T-helper 2 cell treated with Interferon-gamma antibody and Interleukin-4, amounts not matched to agents 100 ng/mL and 5 ng/mL, for 36 hours (primary cell): Measurements from ENCODE around the gene UBE2U. TPM values are rescaled to one million over a fixed set of nuclear protein-coding genes. Genes with fewer than 3 reads are reported as not detected.
"Not testable (repeated sequence)": the region's sequence is repeated elsewhere in the genome, so short reads cannot be mapped to it uniquely, and the experiment has no call there.

Experiments
- intact Hi-C: fragments of 100-400 bp; cut with micrococcal nuclease; formaldehyde crosslinking; loops from one replicate; pipeline ENCODE4 v1.15.1; 2023
- total RNA-seq: library from RNA; stranded (reverse); gene quantifications from 2 replicates; pipeline ENCODE4 v1.2.3, GENCODE V29; 2022

UBE2U gene
- total RNA-seq, 1 donor from 2014 or later: not detected

DNA sequence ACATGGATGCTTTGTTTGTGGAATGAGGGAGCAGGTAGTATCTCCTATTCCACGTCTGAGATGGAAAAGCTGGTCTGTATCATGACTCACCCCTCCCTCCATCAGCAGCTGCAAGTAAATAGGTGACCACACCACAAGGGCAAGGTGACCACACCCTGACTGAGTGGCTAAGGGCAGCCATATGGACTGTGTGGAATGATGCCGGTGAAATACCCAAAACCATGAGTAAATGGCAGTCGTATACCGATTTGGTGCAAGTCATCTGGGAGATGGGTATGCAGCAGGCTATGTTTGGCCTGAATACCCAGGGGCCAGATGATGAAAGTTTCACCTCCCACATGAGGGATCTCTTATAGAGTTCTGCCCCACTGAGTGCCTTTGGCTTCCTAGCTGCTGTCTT is 15.8 kb upstream of the UBE2U start:
- intact Hi-C loops: no loop called here

DNA sequence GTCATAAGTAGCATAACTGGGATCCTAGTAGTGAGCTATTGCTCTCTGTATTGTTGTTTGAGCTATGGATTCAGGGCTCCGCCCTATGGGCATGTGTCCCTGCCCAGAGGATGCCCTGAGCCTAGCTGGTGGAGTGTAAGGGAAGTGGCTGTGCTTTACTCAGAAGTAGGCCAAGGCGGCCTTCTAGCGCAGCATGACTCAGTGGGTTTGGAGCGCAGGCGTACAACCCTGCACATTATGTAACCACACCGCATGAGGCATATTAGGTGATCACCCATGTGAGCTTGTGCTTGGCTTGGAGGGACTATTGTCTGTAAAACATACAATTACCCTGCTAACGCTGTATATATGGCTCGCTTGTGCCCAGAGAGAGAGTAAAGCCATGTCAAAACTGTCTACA is 11.1 kb upstream of the UBE2U start:
- intact Hi-C loops: no loop called here

DNA sequence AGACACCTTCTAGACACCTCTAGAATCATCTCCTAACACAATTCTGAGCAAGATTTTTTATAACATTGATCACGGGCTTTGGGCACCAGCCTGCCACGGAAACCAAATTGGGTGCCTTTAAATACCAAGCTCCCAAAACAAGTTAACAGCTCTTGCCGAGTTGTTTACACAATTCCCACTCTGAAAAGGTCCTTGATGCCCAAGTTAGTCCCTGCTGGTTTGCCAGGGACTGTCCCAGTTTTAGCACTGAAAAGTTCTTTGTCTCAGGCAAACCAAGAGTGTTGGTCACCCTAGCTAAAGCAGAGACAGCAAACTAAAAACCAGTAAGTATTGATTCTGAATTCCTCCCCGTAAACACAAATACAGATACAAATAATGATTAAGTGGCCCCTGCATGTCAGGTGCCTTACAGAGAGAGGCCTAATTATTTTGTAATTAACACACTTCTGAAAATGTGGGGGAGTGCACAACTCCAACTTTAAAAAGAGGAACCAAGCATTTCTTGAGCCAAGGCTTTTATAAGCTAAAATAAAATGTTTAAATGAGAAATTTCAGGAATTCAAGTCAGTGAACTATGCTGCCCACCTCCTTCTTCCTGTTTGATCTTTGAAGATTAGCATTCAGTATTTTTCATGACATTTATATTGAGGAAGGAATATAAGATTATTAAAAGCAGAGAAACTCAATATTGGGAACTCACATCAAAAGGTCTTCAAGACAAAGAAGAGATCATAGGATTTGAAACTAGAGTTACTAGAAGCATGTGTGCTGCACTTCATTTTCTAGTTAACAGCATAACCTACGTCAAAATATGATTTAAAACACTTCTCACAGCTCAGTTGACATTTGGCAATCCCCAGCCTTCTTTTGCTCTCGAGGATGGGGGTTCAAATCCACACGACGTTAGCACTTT is 9.0 kb upstream of the UBE2U start:
- intact Hi-C loops: no loop called here

DNA sequence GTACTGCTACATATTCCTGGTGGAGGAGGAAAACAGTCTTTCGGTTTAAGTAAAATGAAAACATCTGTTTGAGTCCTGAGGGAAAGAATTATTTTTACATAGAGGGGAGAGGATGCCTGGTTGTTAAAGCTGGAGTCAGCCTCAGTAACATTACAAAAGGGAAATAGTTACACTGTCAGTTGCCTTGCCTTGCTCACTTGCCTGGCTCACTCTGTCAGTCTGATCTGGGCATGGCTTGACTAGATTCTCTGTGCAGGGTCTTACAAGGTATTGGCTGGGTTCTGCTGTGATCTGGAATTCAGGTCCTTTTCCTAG is 8.4 kb upstream of the UBE2U start:
- intact Hi-C loops: no loop called here

DNA sequence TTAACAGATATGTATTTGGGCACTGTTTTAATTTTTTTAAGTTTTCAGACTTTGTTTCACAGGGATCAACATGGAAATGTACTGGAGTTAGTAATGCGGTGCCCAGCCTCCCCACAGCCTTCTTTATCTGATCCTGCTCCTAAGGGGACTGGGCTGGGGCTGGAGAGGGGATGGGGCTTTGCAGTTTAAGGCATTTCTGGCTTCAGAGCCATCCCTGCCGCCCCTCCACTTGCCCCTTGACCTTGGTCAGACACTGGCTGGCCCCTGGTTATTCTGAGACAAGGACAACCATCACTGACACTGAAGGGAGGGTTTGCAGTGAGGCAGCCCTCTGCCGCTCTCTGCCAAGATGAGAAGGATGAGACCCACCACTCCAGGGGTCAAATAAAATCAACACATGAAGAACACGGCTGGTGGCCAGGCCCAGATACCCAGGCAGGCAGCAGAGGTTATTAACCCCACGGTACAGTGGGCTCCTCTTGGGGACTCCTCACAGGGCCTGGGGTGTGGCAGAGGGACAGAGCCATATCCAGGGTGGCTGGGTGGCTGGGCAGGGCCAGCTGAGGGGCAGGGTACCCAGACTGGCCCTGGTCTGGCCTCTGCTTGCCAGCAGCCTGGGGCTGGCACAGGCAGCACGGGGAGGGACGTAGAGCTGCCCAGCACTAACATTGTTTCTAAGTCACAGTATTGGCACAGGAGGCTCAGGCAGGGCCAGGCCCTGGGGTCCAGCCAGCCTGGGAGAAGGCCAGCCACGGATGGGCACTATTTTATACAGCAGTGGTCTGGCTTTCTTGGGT is 7.2 kb upstream of the UBE2U start:
- intact Hi-C loops: no loop called here

DNA sequence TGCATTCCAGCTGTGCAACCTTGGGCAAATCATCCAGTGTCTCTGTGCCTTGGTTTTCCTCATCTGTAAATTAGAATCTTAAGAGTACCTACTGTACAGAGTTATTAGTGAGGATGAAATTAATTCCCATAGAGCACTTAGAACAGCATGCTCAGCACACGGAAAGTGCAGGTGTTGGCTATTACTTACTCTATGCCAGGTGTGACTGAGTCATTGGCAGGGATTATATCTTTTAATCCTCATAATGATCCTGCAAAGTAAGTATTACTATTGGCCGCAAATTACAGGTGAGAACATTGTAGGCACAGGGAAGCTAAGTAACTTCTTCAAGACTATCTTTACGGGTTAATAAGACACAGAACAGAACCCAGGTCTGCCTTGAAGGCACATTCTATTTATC is 6.3 kb upstream of the UBE2U start:
- intact Hi-C loops: no loop called here

DNA sequence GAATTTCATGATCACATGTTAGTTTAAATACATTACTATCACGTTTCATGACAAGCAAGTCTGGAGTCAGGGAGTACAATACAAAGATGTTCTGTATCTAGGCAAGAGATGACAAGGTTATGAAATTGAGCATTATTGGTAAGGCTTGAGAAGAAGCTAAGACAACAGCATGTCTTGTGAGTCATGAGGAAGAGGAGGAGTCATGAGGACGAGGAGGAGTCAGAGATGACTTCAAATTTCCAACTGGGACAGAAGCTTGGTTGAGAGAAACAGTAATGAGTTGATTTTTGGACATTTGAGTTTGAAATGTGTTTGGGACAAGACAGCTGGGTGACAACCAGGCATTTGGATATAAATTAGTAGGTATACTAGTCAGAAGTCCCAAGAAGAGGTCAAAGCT is 4.3 kb upstream of the UBE2U start:
- intact Hi-C loops: no loop called here

DNA sequence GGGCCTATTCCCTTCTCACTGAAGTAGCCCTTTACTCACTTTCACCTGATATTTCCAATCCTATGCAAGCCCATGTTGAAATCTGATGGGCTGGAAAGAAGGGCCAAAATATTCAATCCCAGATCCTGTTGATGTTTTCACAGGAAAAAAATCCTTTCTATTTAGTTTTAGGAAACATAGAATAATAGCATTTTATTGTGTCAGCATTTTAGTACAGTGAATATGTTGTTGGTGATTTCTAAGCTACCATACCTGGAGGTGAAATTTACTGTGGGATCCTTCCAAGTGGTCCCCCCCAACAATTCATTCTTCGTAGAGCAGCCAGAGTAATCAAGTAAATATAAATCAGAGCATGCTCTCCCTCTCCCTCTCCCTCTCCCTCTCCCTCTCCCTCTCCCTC is 3.4 kb upstream of the UBE2U start:
- intact Hi-C loops: no loop called here

DNA sequence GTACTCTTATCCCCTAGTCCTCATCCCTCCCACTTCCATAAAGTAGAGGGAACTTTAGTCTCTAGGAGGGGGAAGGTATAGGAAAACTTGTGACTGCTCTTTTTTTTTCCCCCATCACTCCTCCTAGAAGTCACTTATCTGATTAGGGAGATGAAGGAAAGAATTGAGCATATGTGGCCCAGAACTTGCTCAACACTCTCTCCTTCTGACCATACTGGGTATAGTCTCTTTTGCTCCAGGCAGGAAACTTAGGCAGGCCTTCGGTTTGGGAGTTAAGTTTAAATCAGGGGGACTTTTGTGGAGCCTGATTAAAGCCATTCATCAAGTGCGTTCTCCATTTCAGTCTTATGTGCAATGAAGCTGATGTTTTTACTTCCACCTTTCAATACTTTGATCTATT is 5.8 kb downstream of the UBE2U start:
- intact Hi-C loops: no loop called here

DNA sequence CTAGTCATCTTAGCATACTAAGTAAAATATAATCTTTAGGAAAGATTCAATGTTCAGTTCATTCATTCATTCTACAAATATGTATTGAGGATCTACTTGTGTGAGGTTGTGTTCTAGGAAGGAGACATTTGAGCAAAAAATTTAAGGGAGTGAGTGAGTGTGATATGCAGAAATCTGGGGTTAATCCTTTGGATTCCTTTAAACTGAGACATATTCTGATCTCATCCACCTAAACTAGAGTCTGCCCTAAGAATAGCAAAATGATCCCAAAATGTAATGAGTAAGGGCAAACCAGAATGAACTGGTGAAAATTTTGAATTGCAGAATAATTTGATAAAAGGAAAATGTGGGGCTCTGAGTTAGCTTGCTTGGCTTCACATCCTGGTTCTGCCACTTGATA is 8.6 kb downstream of the UBE2U start:
- intact Hi-C loops: no loop called here

DNA sequence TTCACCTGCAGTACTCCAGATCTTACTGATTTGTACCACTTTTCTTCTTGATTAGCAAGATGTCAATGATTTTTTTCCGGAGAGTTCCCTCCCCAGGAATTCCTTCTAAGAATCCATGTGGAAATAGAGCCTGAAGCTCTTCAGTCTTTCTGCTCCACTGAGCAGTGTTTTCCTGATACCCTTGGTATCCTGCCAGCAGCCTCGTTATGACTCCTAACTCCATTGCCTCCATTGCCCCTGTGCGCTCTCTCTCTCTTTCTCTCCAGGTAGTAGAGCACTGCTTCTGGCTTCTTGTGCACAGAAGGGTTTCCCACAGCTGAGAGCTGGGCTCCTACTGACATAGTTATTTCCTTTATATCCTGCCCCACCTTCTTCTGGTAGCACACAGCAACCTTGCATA is 12.2 kb downstream of the UBE2U start:
- intact Hi-C loops: no loop called here

DNA sequence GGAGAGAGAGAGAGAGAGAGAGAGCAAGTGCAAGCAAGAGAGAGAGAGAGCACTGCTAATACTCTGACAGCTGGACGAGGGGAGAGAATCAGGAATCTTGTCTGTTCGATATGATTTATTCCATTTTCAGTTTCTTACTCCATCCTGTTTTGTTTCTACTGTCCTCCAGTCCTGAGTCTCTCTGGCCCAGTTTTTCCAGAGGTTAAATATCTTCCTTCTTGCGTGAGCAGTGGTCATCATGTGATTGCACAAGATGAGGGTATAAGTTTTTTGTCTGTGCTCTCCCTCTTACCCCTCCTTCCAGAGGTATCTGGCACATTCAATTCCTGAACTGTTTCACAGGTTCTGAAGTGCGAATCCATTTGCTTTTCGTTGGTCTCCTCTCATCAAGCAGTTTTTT is 16.8 kb downstream of the UBE2U start:
- intact Hi-C loops: no loop called here

DNA sequence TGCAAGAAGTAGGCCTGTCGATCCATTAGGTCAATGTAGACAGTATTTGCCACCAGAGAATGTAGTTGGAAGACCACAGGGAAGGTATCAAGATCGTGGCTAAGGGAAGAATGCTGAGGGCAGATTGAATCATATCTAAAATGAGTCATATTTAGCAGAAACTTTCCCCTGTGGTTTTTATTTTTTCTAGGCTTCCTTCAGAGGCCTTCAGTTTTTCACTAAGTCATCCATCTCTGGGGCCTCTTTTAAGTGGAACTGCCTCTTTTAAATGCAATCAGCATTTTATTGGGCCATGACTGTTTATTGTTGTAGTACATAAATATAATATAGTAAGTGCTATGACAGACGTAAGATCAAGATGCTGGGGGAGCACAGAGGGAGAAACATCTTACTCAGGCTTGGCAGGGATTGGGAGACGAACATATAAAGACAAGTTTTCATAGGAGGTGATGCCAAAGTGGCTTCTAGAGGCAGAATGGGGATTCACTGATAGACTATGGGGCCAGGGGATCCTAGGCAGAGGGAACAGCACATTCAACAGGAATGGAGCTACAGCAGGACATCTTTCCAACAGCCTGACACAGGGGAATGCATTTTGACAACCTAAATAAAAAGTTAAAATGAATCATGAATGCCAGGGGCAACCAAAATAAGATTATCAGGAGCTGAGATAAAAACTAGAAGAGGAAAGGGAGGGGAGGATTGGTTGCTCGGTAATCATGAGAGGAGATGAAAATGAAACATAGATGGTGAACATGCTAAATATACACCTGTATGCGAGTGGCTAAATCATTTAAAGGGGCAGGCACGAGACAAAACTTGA is 20.1 kb downstream of the UBE2U start:
- intact Hi-C loops: no loop called here

DNA sequence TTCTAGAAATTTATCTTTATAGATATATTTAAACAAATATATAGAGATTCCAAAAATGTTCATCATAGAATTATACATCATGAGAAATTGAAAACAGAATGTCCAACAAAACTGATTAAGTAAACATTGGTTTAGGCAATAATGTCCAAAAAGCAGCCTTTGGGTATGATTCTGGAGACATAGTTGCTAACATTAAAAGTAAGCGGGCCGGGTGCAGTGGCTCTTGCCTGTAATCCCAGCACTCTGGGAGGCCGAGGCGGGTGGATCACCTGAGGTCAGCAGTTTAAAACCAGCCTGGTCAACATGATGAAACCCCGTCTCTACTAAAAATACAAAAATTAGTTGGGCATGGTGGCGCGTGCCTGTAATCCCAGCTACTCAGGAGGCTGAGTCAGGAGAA is 20.8 kb downstream of the UBE2U start:
- intact Hi-C loops: not testable (repeated sequence)

DNA sequence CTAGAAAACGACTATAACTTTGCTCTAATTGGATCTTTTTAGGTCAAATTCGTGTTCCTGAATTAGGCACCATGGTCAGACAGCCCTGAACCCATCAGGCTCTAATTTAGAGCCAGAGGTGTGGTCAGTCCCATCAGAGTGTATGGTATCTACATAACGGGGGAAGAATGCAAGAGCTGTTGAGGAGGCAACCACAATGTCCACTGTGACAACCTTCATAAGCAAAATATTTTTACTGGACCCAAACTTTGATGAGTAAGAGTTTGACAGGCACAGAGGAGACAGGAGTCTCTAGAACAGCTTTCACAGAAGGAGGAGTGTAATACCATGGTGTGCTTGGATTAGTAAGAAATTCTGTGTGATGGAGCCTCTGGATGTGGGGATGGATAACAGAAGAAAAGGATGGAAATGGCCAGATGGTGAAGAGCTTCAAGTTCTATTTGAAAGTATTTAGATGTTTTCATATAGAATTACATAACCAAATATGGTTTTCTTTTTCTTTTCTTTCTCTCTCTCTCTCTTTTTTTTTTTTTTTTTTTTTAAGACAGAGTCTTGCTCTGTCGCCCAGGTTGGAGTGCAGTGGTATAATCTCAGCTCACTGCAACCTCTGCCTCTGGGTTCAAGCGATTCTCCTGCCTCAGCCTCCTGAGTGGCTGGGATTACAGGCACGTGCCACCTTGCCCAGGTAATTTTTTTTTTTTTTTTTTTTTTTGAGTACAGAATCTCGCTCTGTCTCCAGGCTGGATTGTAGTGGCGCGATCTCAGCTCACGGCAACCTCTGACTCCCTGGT is 24.9 kb downstream of the UBE2U start:
- intact Hi-C loops: no loop called here

DNA sequence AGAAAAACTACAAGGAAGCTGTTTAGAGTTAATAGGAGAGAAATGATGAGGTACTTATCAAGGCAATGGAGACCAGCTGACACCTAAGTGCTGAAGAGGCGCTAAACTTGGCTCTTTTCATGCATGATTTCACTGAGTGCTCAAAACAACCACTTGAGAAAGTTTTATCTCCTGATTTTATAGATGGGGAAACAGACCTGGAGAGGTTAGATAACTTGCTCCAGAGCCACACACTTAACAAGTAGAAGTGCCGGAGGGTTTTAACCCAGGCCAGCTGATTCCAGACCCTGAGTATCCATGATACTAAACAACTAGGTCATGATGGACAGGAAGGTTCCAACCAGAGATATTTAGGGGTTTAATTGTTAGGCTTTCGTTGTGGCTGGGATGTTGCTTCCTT is 25.9 kb downstream of the UBE2U start:
- intact Hi-C loops: no loop called here

DNA sequence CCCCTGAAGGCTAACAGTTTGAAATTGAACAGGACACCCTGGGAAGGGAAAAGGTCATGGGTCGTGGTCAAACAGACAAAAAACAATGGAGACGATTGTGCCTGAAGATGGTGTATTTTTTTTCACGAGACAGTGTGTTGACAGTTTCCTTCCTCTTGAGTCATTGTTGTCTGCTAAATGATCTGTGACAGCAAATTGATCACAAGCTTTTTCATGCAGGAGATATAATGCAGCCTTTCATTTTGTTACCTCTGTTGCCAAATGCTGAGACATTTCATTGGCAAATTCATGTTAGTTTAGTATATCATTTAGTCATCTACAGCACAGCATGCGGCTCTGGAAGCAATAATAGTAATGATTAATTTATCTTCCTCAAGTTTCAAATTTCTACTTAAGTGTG is 27.7 kb downstream of the UBE2U start:
- intact Hi-C loops: no loop called here

DNA sequence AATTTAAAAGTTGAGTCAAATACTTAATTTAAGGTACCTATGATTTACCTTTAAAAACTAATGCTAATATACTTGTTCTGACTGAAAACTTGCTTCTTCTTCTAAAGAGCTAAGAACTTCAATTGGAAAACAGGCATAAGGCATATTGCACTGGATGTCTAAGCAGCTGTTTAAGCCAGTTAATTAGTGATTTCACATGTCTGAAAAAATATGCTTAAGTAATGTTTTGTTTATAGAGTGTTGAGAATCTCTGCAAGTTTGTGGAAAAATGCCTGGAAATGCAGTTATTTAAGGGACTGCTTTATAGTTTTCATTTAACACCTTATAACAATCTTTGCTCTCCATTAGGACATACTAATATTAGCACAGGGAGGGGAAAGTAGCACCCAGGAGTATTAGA is 28.2 kb downstream of the UBE2U start:
- intact Hi-C loops: no loop called here

DNA sequence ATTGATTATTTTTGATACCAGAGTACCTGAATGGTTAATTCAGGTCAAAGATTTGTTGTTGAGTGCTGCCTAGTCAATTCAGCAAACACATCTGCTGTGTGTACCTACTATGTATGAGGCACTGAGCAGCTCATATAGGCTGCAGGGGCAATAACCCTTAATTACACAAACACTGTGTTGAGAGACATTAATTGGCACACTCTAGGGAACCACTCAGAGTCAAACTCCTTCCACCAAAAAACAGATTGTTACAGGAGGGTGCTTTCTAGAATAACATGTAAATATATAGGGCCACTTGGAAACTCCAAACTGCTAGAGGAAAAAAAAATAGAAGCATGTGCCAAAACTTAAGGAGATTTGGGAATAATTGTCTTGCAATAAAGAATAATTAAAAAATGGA is 31.3 kb downstream of the UBE2U start:
- intact Hi-C loops: no loop called here

DNA sequence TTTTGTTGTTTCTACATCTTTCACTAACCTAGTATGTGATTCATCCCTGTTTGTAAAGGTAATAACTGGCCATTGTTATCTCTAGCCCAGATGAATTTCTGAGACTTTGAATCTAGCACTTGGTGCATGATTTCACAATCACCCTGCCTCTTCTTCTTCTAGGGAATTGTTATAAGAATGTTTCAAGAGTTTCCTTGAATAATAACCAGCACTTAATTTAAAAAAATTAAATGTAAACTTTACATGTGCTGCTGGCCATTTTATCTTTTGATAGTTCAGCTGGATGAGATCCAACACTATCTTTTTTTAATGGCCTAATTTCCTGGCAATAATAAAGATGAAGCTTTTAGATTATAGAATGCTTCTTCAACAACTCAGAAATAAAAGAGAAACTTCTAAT is 31.8 kb downstream of the UBE2U start:
- intact Hi-C loops: no loop called here

DNA sequence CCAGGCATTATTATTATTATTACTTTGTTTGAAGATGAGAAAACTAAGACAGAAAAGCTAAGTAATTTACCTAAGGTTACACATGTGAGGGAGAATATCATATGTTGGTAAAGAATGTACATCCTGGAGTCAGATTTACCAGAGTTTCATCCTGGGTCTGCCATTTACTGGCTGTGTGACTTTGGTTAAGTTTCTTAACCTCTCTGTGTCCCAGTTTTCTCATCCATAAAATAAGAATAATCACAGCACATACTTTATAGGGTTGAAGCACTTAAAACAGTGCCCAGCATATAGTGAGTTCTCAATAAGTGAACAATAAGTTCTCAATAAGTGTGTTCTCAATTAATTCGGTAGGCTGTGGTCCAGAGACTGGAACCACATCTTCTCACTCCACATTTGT is 32.5 kb downstream of the UBE2U start:
- intact Hi-C loops: no loop called here
